HG03439 (cell line): ENCODE measurements around the gene CHMP4A.
"Not testable (repeated sequence)": the region's sequence is repeated elsewhere in the genome, so short reads cannot be mapped to it uniquely, and the experiment has no call there.

Source experiments
- ATAC-seq: cut with Tn5 transposase; IDR thresholded peaks from one replicate; pipeline ENCODE4 v1.9.1; 2021; ENCODE audit warnings: mild to moderate bottlenecking, moderate library complexity; ENCODE audit not compliant: unreplicated experiment

Gene CHMP4A

DNA sequence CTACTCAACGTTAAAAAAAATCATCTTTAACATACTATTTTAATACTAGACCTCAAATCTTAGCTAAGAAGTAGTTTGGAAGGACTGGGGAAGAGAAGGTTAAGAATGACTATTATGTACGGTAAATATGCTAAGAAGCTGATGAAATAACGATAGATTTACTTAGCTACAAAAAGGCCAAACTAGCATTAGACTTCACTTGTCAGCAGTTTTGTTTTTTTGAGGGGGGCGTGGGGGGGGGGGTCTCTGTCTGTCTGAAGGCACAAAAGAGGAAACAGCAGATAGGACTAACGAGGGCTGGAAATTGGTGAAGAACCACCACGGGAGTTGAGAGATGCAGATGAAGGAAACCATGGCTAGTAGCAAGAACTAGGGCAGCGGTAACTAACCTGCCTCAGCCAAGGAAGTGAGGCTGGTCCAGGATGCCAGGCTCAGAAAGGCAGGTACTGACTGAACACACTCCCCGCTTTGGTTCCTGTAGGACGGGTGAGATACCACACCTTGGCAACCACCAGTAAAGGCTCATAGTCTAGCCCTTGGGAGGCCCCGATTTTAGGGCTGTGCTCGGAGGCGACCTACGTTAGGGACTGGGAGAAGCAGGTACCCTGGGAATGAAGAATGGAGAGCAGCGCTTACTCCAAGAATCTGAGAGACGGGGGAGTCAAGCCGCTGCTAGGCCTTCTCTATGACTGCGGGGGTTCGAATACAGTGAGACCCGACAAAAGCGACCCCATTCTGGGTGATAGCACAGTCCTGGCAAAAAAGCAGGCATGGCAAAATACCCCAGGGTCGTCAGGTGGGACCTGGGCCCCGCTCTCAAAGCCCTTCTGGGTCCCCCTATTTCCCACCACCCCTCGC is 18.2 kb upstream of the CHMP4A start:
- ATAC-seq = peak; percentile 16

DNA sequence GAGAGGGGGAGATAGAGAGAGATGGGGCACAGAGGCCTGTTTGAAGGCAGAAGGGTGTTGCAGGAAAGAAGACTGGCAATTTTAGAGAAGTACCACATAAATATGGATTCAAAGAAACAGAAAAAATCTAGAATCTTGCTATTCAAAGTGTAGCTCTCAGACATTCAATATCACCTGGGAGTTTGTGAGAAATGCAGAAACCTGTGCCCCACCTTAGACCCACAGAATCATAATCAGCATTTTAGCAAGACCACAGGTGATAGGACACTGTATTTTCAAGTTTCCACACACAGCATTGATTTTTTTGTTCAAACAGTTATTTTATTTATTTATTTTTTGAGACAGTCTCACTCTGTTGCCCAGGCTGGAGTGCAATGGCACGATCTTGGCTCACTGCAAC is 15.6 kb upstream of the CHMP4A start:
- ATAC-seq = no peak

DNA sequence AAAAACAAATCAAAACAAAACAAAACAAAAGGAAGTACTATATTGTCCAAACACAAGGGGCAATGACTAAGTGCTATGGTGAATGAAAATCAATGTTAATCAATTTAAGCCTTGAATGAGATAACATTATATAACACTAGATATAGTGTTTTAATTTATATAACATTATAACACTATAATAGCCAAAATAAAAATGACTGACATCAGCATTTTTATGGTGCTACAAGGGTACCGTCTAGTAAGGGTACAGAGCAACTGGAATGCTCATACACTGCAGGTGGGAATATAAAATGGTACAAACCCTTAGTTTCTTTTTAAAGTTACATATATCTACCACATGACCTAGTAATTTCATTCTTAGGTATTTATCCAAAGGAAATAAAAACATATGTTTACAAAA is 13.2 kb upstream of the CHMP4A start:
- no peak for ATAC-seq

DNA sequence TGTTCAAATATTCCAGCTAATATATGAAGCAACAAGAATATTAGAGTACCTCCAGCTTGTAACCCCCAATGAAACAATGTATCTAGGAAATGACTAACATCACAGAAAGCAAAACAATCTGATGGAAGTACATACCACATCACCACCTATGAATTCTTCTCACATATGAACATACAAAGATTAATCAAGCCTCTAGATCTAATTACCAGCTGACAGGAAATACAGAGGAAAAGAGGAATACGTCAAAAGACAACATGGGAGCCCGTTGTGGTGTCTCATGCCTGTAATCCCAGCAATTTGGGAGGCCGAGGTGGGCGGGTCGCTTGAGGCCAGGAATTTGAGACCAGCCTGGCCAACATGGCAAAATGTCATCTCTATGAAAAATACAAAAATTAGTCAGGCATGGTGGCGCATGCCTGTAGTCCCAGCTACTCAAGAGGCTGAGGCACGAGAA is 11.4 kb upstream of the CHMP4A start:
- no peak for ATAC-seq

DNA sequence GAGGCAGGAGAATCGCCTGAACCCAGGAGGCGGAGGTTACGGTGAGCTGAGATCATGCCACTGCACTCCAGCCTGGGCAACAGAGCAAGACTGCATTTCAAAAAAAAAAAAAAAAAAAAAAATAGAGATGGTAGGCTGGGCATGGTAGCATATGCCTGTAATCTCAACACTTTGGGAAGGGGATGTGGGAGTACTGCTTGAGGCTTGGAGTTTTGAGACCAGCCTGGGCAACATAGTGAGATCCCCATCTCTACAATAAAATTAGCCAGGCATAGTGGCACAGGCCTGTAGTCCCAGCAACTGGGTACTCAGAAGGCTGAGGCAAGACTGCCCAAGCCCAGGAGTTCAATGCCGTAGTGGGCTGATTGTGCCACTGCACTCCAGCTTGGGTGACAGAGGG is 9.7 kb upstream of the CHMP4A start:
- ATAC-seq = not testable (repeated sequence)

DNA sequence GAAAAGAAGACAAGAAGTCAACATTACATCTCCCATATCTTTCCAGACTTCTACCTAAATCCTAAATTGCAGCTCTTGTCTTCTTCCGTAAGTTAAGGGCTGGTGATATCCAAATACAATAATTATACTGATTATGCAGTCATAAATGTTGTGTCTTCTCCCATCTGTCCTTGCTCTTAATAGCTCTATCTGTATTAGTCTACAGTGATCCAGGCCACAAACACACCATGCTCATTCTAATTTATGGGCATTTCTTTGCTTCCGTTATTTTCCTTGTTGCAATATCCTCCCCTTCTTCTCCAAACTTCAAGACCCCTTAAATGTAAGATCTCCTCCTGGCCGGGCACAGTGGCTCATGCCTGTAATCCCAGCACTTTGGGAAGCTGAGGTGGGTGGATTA is 6.2 kb upstream of the CHMP4A start:
- ATAC-seq = no peak

DNA sequence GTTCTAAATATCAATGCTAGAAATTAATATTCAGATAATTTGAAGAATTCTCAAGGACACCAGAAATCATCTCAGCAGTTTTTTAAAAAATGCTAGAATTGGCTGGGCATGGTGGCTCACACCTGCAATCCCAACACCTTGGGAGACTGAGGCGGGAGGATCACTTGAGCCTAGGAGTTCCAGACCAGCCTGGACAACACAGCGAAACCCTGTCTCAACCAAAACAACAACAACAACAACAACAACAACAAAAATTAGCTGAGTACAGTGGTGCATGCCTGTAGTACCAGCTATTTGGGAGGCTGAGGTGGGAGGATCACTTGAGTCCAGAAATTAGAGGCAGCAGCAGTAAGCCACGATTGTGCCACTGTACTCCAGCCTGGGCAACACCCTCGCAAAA is 5.8 kb upstream of the CHMP4A start:
- no peak for ATAC-seq

DNA sequence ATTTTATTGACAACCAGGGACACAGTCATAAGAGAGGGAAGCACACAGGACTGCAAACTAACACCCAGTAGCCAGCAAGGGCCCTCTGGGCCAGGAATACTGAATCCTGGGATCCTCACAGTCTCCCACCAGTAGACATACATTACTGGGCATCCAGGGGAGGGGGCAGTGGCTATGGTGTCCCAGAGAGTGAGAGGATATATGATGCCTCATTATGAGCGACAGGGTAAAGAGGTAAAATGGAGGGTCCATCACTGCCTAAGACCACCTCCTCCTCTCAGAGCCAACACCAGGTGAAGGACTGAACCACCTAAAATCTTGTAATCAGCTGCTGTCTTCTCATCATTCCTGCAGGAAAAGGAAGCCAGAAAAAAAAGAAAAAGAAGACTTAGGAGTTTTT is 3.6 kb upstream of the CHMP4A start:
- ATAC-seq = not testable (repeated sequence)

DNA sequence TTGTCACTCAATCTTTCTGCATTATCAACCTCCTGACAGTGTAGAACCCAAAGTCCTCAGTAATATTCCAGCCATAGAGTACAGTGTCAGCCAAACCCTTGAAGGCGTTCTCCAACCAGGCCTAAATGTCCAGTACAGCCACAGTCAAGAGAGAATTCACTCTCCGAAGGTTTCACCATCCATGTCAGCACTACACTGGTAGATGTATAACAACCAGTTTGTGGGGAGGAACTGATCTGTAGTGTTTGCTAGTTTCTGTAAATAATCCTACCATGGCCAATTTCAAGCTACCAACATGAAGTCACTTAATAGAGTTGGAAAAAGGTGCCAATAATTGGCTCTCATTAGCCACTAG is 3.0 kb upstream of the CHMP4A start:
- ATAC-seq = no peak

DNA sequence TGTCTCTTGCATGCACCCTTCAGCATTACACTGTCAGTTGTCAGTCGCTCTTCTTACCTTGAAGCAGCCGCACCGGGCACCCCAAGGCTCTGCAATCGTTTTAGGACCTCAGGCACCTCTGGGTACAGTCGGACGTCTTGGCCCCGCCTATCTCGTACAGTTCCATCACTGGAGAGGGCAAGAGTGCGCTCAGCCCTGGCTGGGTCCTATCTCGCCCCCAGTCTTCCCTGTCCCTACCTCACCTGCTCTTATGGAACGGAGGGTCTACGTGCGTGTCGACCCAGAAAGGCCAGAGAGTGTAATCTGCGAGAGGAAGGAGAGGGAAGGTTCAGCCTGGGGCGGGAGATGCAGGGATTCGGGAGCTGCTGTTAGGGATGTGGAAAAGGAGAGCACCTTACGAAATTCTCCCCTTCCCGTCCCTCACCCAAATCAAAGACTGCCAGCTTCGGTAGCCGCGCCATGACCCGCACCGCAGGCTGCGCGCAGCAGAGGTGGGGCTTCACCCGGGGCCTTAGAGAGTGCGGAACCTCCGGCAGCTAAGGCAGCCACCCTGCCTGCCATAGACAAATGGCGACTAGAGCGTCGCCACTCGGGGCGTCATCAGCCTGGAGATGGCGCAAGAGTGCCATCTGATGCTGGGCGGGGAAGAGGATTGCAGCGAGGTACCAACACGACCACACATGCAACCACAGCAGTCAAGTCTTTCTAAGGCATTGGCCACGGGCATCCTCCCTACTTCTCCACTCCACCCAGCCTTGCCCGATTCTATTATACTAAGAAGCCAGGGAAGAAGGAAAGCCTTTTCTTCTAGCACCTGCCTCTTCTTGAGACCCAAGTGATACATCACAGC is 2.4 kb upstream of the CHMP4A start, which contains the start of gene MDP1:
Gene MDP1 (minus strand): TSS at position 572 of the 850 bp plus-strand sequence. CDS start 111 bp downstream, at position 461.
- ATAC-seq = peak; percentile 57

DNA sequence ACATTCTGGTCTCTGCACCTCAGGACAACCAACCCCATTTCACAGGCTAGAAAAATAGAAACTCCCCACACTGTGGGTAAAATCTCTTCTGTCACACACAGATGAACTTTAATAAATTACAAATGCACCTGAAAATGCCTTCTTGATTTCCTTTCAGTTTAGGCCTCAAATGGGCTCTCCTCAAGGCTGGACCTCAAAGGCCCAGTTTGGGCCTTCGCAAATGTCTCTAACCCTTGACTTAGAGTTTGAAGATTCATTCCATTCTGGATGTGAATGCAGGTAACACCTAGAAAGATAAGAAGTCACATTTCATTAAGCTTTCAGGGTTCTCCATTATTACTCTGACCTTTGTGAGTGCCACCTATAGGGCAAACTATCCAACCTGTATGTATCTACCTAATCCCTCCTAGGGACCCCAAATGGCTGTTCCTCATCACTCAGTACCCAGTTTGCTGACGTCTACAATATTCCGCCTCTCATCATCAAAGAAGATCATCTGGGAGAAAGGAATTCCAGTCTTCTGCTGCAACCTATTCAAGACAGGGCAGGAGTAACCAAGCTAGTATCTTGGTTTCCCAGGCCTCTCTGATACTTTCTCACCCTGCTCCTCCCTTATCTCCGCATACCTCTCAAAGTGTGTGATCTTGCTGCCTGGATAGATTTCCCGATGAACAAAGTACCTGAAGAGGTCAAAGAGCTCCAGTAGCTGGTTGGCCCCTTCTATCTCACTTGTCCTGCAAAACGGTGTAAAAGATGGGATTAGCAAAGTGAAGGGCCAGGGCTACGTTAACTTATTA is 776 bp upstream of the CHMP4A start:
- ATAC-seq = no peak

DNA sequence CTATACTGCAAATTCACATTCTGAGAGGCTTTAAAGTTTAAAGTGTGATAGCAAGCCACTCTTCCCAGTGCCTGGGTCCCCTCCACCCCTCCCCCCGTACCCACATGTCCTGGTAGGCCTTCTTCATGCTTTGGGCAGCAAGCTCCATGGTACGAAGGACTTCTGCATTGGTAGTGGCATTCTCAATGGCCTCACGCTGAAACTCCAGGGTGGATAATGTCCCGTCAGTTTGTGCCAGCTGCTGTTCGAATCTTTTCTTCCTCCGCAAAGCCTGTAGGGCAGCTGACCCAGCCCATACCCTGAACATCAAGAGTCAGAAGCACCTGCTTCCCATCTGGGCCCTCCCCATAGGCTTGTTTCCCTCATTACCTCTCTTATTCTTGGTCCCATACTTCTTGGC is 2.0 kb downstream of the CHMP4A start:
- no peak for ATAC-seq

DNA sequence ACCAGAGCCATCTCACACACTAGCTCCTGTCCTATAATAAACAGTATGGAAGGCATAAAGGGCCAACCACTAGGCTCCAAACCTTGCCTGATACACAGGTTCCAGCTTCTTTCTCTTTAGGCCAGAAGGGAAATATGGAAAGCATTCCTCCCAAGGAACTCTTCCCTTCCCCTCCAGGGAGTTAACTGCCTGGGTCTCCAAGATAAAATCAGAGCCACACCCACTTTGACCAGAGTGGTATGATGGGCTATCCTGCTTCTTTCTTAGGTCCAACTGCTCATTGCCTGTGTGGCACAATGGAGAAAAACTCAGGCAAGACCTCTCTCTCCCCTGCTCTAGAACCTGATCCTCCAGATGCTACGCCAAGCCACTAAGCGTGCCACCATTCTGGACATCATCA is 5.7 kb downstream of the CHMP4A start:
- no peak for ATAC-seq

DNA sequence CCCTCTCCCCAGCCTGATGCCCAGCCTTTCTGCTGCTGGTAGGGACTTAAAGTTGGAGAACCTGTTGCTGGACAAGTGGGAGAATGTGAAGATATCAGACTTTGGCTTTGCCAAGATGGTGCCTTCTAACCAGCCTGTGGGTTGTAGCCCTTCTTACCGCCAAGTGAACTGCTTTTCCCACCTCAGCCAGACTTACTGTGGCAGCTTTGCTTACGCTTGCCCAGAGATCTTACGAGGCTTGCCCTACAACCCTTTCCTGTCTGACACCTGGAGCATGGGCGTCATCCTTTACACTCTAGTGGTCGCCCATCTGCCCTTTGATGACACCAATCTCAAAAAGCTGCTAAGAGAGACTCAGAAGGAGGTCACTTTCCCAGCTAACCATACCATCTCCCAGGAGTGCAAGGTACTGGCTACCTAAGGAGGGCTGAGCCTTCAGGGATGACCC is 6.2 kb downstream of the CHMP4A start:
- ATAC-seq = no peak

DNA sequence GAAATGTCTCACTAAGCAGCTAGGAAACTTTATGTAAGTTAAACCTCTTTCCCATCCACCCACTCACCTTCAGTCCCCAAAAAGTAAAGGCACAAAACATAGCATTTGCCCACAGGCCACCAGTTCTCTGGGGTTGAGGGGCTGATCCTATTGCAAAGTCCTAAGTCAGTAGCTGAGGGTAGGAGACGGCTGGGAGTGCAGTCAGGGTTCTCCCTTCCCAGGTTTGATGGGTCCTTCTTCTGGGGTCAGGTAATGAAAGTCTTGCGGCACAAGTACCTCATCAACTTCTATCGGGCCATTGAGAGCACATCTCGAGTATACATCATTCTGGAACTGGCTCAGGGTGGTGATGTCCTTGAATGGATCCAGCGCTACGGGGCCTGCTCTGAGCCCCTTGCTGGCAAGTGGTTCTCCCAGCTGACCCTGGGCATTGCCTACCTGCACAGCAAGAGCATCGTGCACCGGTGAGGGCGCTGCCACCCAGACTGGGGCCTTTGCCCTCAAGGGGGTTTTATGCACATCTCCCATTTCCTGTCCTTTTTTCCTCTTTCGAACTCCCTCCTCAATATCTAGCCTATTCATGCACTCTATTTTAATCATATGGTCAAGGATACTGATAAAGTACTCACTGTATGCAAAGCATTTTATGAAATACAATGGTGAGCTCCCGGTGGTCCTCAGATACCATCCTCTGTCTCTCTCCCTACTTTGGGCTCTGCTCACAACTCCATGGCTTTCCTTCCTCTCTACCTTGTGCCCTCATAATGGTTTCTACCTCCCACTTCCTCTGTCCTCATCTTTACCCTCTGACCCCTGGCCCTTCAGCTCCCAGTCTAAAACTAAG is 6.8 kb downstream of the CHMP4A start:
- no peak for ATAC-seq

DNA sequence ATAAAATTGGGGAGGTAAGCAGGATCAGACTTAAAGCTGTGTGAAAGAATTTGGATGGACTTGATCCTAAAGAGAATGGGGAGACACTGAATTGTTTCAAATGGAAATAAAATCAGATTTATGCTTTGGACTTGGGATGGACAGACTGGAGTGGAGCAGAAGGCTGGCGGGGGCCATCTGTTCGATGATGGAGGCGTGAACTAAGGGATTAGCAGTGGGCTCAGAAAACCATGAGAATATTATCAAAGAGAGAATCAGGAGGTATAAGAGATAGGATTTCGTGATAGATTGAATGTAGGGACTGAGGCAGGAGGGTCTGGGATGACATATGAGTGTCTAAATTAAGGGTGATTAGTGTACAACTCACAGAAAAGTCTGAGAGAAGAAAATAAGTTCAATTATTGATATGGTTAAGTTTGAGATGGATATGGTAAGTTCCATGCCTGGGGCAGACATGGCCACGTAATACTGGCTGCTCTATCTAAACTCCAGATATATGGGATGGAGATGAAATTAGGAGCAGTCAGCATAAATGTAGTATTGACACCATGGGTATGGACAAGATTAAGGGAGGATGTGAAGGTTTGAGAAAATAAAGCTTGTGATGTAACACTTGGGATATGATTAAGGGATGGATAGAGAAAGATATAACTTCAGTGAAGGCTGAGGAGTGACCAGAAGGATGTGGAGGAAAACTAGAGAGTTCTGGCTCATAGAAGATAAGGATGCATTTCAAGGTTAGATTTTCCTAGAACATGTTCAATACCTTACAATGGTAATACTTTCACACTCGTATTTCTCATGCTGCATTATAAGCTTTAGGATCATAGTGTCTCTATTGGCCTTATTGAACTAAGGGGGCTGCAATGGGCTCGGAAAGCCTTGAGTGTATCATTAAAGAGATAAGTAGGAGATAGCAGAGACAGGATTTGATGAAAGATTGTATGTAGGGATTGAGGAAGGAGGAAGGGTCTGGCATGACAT is 8.8 kb downstream of the CHMP4A start:
- no peak for ATAC-seq

DNA sequence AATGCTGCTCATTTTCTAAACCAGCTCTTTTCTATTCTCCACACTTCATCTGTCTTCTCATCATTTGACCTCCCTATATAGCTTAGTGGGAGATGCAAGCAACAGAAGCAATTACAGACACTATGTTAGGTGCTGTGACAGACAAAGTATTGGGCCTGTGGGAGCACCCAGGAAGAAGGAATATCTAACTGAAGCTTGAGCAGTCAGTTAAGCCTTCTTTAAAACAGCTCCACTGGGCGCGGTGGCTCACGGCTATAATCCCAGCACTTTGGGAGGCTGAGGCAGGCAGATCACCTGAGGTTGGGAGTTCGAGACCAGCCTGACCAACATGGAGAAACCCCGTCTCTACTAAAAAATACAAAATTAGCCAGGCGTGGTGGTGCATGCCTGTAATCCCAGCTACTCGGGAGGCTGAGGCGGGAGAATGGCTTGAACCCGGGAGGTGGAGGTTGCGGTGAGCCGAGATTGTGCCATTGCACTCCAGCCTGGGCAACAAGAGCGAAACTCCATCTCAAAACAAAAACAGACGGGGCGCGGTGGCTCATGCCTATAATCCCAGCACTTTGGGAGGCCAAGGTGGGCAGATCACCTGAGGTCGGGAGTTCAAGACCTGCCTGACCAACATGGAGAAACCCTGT is 9.9 kb downstream of the CHMP4A start:
- ATAC-seq = not testable (repeated sequence)

DNA sequence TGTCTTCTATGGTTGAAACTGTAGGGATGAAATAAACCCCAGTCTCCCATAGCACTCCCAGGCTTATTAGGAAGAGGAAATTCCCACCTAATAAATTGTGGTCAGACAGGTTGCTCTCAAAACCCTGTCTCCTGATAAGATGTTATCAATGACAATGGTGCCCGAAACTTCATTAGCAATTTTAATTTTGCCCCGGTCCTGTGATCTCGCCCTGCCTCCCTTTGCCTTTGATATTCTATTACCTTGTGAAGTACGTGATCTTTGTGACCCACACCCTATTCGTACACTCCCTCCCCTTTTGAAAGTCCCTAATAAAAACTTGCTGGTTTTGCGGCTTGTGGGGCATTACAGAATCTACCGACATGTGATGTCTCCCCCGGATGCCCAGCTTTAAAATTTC is 10.8 kb downstream of the CHMP4A start:
- not testable (repeated sequence) for ATAC-seq
